GDM1 (cell line): ENCODE results near the gene MRPL45.

Experiments
- DNase-seq: peaks from one replicate; lab custom pipeline; 2025; lab: John Stamatoyannopoulos, UW

MRPL45 gene

GRCh38 chr17:38325221-38325851, 28.4 kb downstream of the MRPL45 start:
- no peak for DNase-seq

DNA sequence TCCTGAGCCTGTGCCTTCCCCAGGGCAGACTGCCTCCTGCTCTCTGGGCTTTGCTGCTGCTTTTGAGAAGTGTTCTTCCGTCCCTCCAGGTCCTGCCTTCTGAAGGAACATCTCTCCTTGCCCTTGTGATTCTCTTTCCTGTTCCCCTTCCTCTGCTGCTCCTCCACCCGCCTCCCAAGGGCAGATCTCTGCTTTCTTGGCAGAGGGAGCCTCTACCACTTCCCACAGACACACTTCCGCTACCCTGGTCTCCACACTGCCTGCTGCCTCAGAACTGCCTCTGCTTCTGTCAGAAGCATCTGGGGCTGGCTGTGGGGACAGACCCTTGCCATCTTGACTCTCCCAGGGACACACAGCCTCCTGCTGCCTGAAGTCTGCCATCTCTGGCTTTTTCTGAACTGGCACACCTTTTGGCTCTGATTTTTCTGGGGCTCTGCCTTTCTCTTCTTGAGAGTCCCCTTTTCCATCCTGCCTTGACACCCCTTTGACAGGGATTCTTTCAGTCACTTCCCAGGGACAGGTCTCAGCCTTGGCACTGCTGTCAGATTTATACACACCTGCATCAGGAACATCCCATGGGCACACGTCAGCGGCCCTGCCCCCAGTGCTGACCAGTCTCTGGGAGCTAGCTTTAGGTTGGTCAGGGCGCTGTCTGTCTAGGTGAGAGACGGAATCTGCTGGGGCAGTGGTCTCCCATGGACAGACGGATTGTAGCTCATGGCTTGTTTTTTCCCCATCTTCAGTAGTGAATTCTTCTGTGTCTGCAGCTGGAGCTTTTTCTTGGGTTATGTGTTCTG, 30.2 kb downstream of the MRPL45 start:
- DNase-seq: peak; percentile 82

DNA sequence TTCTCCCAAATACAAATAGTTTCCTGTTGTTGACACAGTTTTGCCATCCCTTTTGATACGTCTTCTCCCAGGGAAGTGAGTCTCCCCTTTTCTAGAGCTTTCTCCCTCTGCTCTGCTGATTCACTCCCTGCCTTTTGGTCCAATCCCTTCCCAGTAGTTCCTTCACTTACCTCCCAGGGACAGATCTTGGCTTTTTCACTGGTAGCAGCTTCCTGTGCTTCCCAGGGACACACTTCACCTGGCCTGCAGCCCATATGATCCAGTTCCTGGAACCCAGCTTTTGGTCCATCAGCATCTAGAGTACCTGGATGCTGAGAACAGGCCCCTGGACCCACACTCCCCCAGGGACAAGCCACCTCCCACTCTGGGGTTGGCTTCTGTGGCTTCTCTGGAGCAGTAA, 31.0 kb downstream of the MRPL45 start:
- no peak for DNase-seq

DNA sequence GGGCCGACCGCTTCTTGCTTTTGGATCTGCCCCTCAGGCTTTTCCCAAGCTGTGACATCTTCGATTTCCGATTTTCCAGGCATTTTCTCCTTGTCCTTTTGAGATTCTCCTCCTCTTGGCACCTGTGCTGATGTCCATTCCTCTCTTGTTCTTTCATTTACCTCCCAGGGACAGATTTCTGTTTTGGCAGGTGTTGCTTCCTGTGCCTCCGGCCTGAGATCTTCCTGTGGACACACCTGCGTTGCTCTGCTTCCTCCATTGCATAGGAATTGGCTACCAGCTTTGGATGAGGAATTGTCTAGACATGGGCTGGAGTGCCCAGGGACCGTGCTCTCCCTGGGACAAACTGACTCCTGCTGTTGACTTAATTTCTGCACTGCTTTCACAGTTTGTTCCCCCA, 31.7 kb downstream of the MRPL45 start:
- DNase-seq: no peak

DNA sequence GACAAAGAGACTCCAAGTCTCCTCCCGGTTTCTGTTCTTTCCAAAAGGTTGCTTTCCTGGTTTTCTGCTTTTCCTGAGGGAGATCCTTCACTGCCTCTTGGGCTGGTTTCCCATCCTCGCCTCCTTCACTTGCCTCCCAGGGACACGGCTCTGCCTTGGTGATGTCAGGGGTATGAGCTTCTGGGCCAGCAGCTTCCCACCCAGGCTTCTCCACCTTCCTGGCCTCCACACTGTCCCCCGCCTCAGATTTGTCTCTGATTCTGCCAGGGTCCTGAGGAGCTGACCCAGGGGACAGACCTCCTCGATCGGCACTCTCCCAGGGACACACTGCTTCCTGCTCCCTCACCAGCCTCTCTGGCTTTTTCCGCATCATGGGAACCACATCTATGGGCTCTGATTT, 32.3 kb downstream of the MRPL45 start:
- no peak for DNase-seq

DNA sequence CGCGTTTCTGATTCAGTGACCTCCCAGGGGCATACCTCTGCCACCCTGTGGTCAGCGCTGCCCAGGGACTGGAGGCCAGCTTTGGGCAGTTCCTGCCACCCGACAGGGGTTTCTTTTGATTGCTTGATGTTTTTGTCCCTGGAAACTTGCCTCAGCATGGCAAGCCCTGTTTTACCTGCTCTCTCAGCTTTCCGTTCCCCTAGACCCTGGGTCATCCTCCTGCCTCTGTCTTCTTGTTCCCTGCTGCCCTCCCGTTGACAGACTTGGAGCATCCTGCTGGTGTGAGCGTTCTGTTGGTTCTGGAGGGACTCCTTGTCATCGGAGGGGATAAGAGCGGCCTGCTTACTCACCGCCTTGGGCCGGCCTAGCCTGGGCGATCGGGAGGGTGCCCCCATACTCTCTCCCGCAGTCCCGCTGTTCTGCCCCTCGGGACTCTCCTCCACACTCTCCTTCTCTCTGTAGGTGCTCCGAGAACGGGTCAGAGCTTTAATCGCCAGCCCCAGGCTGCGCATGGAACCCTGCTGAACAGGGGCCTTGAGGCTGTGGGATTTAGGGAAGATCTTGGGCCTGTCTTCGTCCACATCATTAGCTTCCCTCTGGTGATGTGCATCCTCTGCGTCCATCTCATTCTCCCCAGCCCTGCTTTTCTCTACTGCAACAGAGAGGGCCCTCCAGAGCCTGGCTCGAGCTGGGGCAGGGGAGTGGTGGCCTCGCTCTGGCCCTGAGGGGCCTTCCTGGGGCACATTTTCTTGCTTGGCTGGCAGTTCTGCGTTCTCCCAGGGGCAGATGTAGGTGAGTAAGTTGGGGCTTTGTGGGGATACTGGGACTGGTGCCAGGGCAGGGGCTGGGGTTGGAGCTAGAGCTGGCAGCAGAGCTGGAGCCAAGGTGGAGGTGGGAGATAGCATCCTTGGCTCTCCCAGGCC, 33.1 kb downstream of the MRPL45 start:
- DNase-seq: no peak

GRCh38 chr17:38330941-38331411, 34.0 kb downstream of the MRPL45 start:
- DNase-seq: no peak

DNA sequence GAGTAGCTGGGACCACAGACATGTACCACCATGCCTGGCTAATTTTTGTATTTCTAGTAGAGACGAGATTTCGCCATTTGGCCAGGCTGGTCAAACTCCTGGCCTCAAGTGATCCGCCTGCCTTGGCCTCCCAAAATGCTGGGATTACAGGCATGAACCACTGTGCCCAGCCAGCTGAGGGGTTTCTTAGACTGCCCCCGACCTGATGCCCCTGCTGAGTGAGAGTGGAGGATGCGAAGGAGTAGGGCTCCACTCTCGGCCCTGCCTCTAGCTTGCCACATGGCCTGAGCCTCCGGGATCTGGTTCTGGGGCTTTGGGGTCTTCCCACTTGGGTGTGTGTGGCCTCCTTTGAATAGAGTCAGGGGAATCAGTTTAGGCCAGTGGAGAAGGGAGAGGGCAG, 35.8 kb downstream of the MRPL45 start:
- no peak for DNase-seq

GRCh38 chr17:38333635-38334295, 36.8 kb downstream of the MRPL45 start:
- peak; percentile 40 for DNase-seq

- no peak for DNase-seq
Measured at GRCh38 chr17:38334480-38335364, 37.8 kb downstream of the MRPL45 start.

DNA sequence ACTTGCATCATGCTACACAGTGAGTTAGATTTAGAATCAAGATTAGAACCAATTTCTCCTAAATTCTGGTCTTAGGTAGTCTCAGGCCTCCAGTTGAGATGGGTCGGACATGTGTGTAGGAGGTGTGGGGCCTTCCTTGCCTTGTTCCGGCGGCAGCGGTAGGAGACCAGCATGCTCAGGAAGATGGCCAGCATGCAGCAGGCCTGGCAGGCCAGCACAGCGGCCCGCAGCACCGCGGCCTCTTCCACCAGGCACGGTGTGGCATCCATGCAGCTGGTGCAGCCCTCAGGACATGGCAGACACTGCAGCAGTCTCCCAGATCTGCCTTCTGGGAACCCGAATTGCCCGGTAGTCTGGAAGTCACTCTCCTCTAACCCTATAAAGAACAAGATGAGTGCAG, 39.9 kb downstream of the MRPL45 start:
- DNase-seq: no peak

DNA sequence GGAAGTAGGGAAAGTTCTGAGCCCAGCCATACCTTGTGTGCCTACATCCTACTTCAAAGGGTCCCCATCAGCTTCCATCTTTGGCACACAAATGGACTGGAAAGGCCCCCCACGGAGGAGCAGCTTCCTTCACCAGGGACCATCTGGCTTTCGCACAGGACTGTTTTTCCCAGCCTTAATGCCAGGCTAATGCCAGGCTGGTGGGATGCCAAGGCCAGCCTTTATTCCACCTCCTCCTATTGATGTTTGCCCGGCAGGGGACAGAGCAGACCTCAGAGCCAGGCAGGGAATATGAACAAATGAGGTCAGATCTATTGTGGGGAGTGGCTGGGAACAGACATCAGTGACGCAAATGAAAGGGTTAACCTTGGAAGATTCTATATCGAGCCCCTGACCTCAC, 41.1 kb downstream of the MRPL45 start:
- no peak for DNase-seq

- DNase-seq: no peak
Measured at GRCh38 chr17:38338535-38338934, 41.6 kb downstream of the MRPL45 start.

- DNase-seq: no peak
Measured at GRCh38 chr17:38339891-38340290, 42.9 kb downstream of the MRPL45 start.

DNA sequence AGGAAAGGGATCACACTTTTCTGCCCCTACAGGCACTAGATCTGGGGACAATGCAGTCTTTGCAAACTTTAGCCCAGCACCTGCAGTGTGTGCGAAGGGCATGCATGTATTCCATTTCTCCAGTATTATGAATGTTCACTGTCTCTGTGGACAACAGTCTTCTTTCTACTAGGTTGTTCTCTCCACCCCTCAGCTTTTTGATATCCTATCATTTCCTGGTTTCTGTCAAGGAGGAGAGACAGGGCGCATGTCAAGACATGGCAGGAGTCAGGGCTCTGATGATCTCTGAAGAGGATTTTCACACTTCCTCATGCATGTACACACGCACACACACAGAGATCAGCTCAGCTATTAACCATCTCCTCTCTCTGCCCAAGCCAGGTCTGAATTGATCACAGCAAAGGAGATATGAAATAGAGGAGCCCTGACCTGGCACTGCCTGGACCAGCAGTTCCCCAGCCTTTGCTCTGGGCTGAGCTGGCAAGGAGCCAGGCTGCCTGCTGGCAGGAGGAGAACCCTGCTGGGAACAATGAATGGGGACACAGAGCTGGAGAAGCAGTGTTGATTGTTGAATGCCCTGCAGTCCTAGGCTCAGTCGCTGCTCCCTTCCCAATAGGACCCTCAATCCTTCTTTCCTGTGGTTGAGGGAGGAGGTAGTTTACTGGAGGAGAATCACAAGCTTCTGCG, 44.2 kb downstream of the MRPL45 start:
- no peak for DNase-seq

DNA sequence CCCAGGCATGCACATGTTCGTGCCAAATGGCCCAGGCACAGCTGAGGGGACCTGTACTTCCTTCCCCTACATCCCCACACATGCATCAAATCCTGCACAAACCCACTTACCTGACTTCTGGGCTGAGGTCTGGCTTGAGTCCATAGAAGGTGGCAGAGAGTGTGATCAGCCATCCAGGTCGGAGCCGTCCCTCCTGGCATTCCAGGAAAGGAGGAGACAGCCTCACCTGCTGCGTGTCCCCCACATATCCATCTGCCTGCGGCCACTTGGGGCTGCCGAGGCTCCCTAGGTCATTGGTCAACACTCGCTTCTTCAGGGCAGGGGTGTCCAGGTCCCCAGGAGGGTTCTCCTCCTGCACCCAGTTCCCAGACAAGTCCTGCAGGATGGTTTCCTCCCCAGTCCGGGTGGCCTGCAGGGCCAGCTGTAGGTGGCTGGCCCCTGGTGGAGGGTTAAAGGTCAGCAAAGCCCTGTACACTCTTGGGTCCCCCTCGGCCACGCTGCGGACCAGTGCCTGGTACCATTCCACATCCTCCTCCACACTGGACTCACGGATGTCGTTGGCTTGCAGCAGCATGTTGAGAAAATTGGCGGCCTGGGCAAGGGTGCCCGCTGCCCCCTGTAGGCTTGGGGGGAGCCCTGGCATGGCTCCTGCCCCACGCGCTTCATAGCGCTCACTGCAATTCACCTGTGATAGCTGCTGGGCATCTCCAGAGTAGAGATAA, 46.1 kb downstream of the MRPL45 start:
- DNase-seq: no peak

GRCh38 chr17:38343608-38344419, 46.8 kb downstream of the MRPL45 start, which contains the start of gene GPR179:
Gene GPR179 (minus strand): TSS chr17:38343956. CDS start chr17:38343789, 167 bp downstream.
- DNase-seq: no peak

DNA sequence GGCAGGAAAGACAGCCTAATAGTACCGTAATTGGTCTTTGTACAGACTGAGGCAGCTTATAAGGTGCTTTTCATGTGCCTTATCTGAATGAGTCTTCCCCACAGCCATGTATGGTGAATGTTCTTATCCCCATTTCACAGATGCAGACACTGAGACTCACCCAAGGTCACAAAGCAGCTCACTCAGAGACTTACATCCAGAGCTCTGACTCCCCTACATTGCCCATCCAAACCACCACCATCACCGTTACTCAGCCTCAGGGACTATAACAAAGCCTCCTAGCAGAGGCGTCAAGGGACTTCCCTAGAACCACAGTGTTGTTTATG, 47.4 kb downstream of the MRPL45 start:
- DNase-seq: no peak

GRCh38 chr17:38345743-38346142, 48.8 kb downstream of the MRPL45 start:
- no peak for DNase-seq
